Measurements from ENCODE around the gene TACC2. TPM values are rescaled to one million over a fixed set of nuclear protein-coding genes. Genes with fewer than 3 reads are reported as not detected.

TACC2 gene
- total and polyA plus RNA-seq, 2 donors (not counting 3 experiments of a cell fraction or from before 2014, with no cell fraction given): 14.4 to 46.2 TPM

DNA sequence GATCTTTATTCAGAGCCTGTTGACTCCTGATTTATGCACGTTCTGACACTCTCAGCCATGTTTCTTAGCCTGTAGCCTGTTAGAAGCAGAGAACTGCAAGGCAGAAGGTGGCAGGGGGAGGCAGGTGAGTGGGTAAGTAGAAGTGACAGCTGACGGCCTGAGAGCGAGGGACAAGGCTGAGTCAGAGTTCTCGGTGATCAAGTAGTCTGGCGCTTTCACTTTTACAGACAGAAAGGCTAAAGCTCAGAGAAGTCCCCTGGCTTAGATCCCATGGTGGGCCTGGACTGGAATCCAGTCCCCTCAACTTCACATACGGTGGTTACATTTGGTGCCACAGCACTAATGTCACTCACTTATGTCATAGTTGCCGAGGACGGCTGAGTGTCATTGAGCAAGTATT lies 139.0 kb downstream of the TACC2 start:
- H3K4me1 ChIP-seq (ENCODE audit: control insufficient read depth, extremely low read depth, insufficient read depth, low read length): peaks cover 23% of the 10 kb centered on the region
- no peaks in the 10 kb centered on the region for H3K9me3 ChIP-seq (replicated peaks; ENCODE audit: control insufficient read depth, insufficient read depth, low read length)
- H2AFZ ChIP-seq (ENCODE audit: low read depth, low read length): no peak overlapping the region
- intact Hi-C loops (cut with micrococcal nuclease): loop anchor here (1.0 to 5.0 kb wide), 4 partner anchors 12 to 76 kb away; no protein-coding TSS in a partner anchor
- peak overlapping the region; percentile 77 for H3K27ac ChIP-seq (ENCODE audit: insufficient read depth, low read depth, low read length)
- no peaks in the 10 kb centered on the region for H3K9me1 ChIP-seq (replicated peaks; ENCODE audit: control insufficient read depth, extremely low read depth, insufficient read depth, low read length)
- DNase-seq (ENCODE audit: low read depth, low spot score): peak; percentile 78
- peak overlapping the region; percentile 88 for H3K4me2 ChIP-seq (ENCODE audit: insufficient read depth, low read length)
- TSS peak; percentile 18 for BruUV-seq (replicated peaks)
- peak; percentile 49 for FAIRE-seq
- ChIA-PET CTCF (interaction anchor here (0.9 to 4.4 kb wide), 6 partner anchors 9 to 140 kb away, joined by 3 to 35 read pairs (median 11); no protein-coding TSS in a partner anchor), POLR2A (interaction anchor here (1.6 kb wide), 1 partner anchor 15 kb away, joined by 5 read pairs; no protein-coding TSS in a partner anchor)
- H3K27me3 ChIP-seq (ENCODE audit: control insufficient read depth in 2 of 2, insufficient read depth in 2 of 2, low read length in 2 of 2): no peaks in the 10 kb centered on the region
- H4K20me1 ChIP-seq (replicated peaks; ENCODE audit: control insufficient read depth, extremely low read depth, insufficient read depth, low read length): no peaks in the 10 kb centered on the region
- H3K4me3 ChIP-seq (replicated peaks in 1 of 3; ENCODE audit: insufficient read depth in 1 of 3, low read depth in 1 of 3, low read length in 3 of 3): peak overlapping the region in 2 of 3 experiments; percentile 3 to 47
- TF ChIP-seq EZH2 (IDR thresholded peaks at IDR 0.05; ENCODE audit: borderline replicate concordance, low read depth, low read length, severe bottlenecking): no peak
- no peak for TF ChIP-seq FOS (IDR thresholded peaks at IDR 0.05; ENCODE audit: borderline replicate concordance, insufficient read depth, low read length)
- TF ChIP-seq POLR2AphosphoS5 (IDR thresholded peaks at IDR 0.05; ENCODE audit: insufficient read depth, low read depth, low read length): no peak
- no peak for TF ChIP-seq GATA2 (IDR thresholded peaks at IDR 0.05; ENCODE audit: insufficient read depth, insufficient read length, low read depth, low read length)
- TF ChIP-seq MYC (IDR thresholded peaks at IDR 0.05; ENCODE audit: low read depth, low read length): no peak
- TF ChIP-seq, protein P1, sequence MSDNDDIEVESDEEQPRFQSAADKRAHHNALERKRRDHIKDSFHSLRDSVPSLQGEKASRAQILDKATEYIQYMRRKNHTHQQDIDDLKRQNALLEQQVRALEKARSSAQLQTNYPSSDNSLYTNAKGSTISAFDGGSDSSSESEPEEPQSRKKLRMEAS (IDR thresholded peaks at IDR 0.05; ENCODE audit: insufficient read depth, insufficient read length): no peak
- TF ChIP-seq POLR2A (IDR thresholded peaks at IDR 0.05; ENCODE audit: low read depth, low read length): no peak
- TF ChIP-seq, protein P2, sequence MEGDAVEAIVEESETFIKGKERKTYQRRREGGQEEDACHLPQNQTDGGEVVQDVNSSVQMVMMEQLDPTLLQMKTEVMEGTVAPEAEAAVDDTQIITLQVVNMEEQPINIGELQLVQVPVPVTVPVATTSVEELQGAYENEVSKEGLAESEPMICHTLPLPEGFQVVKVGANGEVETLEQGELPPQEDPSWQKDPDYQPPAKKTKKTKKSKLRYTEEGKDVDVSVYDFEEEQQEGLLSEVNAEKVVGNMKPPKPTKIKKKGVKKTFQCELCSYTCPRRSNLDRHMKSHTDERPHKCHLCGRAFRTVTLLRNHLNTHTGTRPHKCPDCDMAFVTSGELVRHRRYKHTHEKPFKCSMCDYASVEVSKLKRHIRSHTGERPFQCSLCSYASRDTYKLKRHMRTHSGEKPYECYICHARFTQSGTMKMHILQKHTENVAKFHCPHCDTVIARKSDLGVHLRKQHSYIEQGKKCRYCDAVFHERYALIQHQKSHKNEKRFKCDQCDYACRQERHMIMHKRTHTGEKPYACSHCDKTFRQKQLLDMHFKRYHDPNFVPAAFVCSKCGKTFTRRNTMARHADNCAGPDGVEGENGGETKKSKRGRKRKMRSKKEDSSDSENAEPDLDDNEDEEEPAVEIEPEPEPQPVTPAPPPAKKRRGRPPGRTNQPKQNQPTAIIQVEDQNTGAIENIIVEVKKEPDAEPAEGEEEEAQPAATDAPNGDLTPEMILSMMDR (IDR thresholded peaks at IDR 0.05; ENCODE audit: extremely low read depth in 1 of 2, insufficient read depth in 1 of 2, low read depth in 1 of 2, low read length in 2 of 2): no peak
- TF ChIP-seq JUN (IDR thresholded peaks at IDR 0.05; ENCODE audit: borderline replicate concordance, insufficient read depth, insufficient read length, low read depth): no peak
- peak overlapping the region; percentile 77 for H3K9ac ChIP-seq (replicated peaks; ENCODE audit: extremely low read depth, insufficient read depth, low read length)
- H3K36me3 ChIP-seq (ENCODE audit: control insufficient read depth in 2 of 2, extremely low read depth in 1 of 2, insufficient read depth in 2 of 2, low read length in 2 of 2): no peaks in the 10 kb centered on the region
- dilution Hi-C loops (cut with MboI; ENCODE audit: extremely low pct_ligation_motif_present, low sequenced_read_pairs): no loop called here
- peaks cover 33% of the 10 kb centered on the region for H3K79me2 ChIP-seq (ENCODE audit: control insufficient read depth, insufficient read depth, low read length)
